Activated CD4-positive, alpha-beta T cell treated with anti-CD3 and anti-CD28 coated beads, Interleukin-2, Interleukin-4, amounts not matched to agents 100 ng/mL and 50 ng/mL, durations not matched to agents 16 hours and 8 hours (primary cell): ENCODE results near the gene ARHGAP9.
A peak's percentile ranks its signal among the peaks of the same experiment; 100 is the strongest.

Experiments
- DNase-seq: peaks from one replicate; pipeline ENCODE4 v3.0.0-alpha.2; 2020; ENCODE audit warnings: low spot score

The ARHGAP9 gene

DNA sequence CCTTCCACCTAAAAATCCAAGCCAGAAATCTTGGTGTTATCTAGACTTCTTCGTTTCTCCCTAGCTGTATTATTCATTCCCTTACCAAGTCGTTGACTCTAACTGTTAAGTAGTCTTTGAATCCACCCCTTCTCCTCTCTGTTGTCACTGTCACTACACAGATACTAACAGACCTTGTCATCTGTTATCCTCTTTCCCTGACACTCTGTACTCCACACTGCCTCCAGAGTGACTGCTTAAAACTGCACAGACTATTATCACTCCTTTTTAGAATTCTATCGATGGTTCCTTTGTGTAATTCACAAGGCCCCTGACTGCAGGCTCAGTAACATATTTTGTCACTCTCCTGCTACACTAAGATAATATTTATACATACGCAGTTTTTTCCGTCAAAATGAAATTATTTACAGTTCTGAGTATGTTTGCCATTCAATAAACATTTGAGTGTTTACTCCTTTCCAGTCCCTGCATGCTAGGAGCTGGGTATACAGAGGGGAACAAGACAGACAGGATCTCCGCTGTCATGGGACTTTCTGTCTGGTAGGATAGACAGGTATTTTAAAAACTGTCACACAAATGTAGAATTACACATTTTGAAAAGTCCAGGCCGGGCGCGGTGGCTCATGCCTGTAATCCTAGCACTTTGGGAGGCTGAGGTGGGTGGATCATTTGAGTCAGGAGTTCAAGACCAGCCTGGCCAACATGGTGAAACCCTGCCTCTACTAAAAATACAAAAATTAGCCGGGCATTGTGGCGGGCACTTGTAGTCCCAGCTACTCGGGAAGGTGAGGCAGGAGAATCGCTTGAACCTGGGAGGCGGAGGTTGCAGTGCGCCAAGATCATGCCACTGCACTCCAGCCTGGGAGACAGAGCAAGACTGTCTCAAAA lies 12.0 kb upstream of the ARHGAP9 start:
- DNase-seq, result no peak

DNA sequence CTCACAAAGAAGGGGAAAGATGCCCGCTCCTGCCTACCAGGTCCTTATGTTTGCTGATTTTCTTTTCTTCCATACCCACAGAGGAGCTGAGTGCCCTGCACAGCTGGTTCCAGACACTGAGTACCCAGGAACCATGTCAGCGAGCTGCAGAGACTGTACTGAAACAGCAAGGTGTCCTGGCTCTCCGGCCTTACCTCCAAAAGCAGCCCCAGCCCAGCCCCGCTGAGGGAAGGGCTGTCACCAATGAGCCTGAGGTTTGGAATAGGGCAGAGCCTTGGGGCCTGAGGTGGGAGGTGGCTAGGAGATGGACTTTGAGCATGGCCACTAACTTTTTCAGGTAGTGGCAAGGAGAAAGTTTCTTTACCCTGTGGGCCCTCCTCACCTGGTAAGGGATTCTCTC lies 10.5 kb upstream of the ARHGAP9 start:
- DNase-seq, result no peak

DNA sequence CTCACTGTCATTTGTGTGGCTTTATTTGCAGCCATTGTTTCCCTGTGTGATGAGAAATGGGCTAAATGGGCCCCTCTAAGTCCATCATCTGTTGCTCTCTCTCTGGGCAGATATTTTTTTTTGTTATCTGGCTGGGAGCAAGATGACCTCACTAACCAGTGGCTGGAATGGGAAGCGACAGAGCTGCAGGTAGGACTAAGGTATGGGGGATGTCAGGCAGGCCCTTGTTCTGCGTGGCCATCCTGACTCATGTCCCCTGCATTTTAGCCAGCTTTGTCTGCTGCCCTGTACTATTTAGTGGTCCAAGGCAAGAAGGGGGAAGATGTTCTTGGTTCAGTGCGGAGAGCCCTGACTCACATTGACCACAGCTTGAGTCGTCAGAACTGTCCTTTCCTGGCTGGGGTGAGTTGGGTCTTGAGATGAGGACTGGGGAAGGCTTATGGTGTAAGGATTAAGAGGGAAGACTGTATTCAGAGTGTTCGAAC lies 9.5 kb upstream of the ARHGAP9 start:
- no peak for DNase-seq

DNA sequence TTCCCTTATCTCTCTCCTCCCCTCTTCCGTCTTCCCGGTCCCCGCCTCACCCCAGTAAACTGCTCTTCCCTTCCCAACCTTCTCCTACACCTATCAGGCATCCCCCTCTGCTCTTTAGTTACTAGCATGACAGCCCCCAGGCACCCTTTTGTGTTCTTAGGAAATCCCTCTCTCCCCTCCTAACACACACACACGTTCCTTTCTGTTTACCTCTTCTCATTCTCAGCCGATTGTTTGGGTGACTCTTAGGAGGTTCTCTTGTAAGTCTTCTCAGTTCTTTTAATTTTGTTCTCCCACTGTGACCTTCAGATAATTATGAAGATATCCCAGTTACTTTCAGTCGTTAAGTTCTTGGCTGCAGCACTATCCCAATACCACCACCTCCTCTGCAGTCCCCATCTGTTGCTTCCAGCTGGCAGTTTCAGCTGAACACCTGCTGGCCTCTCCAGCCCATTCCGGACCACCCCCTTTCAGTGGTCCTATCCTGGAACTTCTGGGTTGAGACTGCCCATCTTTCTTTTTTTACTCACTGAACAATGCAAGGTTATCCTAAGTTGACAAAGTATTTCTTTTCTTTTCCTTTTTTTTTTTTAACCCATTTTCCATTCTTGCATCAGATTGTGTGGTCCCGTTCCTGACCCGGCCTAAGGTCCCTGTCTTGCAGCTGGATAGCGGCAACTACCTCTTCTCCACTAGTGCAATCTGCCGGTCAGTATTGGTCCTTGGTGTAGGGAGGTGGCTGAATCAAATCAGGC lies 8.9 kb upstream of the ARHGAP9 start:
- DNase-seq, result no peak

DNA sequence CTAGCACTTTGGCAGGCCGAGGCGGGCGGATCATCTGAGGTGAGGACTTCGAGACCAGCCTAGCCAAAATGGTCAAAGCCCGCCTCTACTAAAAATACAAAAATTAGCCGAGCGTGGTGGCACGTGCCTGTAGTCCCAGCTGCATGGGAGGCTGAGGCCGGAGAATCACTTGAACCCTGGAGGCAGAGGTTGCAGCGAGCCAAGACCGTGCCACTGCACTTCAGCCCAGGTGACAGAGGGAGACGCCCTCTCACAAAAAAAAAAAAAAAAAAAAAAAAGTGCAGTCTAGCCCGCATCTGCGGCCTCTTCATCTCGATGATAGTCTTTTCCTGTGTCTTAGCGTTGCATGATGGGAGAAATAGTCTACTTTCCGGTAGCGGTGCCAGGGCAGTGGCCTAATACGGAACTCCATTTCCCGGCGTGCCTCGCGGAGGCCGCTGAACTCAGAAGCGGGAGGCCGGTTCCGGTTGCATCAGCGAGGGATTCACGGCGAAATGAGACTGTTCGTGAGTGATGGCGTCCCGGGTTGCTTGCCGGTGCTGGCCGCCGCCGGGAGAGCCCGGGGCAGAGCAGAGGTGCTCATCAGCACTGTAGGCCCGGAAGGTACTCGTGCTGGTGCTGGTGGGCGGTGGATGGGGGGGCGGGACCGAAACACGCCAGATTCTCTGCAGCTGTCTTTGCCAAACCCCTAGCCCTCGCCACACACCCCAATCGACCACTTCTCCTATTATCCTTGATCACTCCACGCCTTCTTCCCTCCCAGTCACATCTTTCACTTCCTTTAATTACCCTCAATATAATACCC lies 8.1 kb upstream of the ARHGAP9 start, which contains the start of gene MARS1:
TSS of gene MARS1 (plus strand) at position 472 of the 805 bp plus-strand sequence. CDS start at position 495, 23 bp downstream.
- DNase-seq, result peak; percentile 97

DNA sequence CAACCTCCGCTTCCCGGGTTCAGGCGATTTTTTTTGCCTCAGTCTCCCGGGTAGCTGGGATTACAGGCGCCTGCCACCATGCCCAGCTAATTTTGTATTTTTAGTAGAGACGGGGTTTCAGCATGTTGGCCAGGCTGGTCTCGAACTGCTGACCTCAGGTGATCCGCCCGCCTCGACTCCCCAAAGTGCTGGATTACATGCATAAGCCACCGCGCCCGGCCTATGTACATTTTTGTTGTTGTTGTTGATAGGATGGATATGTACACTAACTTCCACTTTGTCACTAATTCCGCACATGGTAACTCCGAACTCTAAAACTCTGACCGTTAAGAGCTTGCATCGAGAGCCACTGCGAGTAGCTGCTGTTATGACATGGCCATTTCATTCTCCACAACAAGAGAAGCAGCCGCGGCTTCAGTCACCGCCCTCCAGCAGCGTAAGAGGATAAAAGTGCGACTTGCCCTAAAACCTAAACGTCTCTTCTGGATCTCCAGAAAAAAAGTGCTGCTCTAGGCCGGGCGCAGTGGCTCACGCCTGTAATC lies 7.5 kb upstream of the ARHGAP9 start:
- DNase-seq, result no peak

DNA sequence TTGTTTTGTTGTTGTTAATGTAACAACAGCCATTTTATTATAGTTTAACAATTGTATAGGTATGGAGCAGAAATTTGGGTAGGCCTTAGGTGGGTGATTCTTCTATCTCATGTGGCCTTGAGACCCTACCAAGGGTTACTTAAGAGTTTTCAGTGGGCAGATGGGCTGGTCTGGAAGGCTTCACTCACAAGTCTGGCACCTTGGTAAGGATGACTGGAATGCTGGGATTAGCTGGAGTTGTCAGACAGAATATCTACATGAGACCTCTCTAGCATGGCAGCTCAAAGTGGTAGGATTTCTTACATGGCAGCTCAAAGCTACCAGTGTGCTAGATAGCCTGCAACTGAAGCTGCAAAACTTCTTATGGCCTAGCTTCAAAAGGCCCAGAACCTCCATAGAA lies 6.0 kb upstream of the ARHGAP9 start:
- DNase-seq, result no peak

DNA sequence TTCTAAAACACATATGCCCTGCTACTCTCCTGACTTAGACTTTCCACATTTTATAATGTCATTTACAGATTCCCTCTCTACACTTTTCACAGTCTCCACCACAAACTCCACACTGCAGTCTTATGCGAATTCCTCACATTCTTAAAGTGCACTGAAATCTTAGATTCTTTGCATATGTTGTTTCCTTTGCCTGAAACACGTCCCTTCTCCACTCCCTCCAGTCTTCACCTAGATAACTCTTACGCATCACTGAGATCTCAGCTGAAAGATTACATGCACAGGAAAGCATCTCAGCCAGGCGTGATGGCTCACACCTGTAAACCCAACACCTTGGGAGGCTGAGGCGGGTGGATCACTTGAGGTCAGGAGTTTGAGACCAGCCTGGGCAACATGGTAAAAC lies 3.8 kb upstream of the ARHGAP9 start:
- no peak for DNase-seq

DNA sequence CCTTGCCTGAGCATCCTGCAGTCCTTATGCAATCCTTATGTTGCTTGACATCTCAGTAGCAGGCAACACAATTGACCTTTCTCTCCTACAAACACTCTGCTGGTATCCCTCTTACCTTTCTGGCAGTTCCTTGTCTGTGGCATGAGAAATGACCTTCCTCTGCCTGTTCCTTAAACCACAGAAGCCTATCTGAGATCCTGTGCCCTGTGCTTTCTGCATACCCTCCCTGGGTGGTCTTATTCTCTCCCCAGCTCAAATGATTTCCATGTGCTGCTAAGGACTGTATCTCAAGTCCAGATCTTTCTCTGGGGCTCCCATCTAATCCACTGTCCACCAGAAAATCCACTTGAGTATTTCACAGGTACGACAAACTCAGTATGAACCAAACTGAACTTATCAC lies 2.0 kb upstream of the ARHGAP9 start:
- no peak for DNase-seq

DNA sequence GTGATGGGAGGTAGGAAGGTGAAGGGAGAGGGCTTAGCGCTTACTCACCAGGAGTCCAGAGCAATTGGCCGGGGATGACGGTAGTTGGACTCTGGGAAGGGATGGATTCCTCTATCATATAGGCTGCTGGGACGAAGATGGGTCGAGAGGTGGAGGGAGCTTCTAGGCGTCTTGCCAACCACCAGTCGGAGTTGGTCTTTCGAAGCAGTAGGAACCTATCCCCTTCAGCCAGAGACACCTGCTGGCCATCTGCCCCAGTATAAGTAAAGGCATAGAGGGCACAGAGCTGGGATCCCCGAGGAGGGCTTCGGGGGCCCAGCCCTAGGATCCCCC lies 657 bp downstream of the ARHGAP9 start:
- no peak for DNase-seq

DNA sequence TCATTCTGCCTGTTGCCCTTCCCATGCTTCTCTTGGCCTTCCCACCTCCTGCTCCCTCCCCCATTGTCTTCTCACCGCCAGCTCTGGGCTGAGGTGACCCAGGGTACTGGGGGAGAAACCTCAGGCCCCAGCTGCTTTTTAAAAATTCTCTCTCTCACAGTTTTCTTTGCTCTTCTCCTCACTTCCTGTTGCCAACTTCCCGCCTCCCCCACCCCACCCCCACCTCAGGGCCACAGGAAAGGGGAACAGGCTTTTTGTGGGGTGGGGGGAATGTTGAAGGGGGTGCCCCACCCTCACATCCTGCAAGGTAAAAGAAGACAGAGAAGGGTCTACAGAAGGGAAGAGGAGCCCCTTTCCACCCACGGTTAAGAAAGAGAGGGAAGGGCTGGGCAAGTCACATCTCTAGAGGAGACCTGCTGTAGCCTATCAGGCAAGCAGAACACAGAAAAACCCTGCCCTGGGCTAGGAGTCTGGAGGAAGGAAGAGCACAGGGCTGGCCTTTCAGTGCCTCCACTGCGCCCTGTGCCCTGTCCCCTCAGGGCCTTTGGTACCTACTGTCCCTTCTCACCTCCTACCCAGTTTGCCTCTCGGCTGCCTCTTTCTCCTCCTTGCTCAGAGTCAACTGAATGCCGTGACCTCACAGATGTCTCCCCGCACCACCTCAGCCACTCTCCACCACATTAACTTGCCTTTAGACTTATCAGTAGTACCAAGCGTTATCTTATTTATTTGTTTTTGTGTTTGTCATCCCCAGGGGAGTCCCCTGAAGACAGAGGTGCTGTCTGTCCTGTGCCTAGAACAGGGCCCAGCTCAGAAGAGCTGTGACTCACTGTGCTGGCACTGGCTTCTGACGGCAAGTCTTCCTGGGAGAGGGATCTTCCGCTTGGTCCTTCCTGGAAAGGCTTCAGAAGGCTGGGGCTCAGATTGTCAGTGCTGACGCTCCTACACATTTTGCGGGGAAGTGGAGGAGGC lies 1.7 kb downstream of the ARHGAP9 start:
- no peak for DNase-seq

DNA sequence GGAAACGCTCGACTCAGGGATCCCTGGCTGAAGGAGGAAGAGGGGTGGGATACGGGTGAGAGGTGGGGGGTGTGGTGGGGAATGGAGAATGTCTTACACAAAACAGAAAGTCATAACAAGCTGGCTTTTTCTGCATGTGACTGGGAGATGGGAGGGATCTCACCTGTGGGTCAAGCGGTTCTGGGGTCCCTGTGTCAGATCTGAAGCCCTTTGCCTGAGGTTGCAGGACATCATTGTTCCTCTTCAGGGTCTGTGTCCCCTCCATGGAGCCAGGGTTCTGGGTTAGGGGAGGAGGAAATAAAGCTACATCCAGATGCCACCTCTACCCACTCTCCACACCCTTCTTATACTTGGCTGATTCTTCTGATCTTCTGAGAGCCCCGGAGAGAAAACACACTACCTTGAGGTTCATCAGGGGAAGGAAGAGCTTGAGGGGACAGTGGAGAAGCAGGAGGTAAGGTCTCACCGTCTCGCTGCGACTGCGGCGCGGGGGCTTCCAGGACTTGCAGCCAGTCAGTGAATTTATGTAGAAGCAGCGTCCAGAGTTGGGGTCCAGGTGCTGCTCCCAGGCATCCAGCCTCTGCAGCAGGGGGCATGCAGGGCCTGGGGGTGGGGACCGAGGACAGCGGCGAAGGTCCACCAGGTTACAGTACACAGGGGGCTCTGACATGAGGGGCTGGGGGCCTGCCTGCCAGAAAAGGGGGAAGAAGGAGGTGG lies 2.5 kb downstream of the ARHGAP9 start:
- no peak for DNase-seq

DNA sequence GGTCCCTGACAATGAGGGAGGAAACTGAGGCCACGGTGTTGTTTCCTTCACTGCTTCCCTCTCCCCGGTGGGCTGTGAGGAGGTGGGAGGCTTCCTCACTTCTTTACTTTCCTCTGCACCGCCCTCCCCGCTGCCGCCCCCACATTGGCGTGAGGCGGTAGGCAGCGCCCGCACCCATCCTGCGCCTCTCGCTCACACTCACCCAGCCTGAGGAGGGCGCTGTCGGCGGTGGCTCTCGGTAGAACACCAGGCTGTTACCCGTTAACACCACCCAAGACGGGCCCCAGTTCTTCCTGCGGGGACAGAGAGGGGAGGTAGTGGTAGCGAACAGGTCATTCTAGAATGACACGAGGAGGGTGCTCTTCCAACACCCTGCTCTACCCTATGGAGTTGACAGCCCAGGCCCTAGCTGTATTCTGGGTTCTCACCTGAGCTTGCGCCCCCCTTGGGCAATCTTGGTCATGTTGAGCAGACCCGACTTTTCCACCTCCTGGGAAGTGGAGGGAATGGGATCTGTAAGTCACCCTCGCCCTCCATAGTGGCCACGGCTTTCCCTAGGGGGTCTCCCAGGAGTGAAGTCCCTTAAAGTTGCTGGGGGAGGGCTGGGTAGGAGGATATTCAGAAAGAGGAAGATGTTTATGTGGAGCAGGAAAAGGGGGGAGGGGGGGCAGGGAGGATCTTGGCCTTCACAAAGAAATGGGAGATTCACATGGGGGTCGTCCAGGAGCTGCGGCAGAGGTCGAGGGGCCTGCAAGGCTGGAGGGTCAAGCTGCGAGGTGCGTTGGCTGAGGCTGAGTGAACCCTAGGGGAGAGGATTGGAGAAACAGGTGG lies 3.3 kb downstream of the ARHGAP9 start:
- DNase-seq, result peak; percentile 84

DNA sequence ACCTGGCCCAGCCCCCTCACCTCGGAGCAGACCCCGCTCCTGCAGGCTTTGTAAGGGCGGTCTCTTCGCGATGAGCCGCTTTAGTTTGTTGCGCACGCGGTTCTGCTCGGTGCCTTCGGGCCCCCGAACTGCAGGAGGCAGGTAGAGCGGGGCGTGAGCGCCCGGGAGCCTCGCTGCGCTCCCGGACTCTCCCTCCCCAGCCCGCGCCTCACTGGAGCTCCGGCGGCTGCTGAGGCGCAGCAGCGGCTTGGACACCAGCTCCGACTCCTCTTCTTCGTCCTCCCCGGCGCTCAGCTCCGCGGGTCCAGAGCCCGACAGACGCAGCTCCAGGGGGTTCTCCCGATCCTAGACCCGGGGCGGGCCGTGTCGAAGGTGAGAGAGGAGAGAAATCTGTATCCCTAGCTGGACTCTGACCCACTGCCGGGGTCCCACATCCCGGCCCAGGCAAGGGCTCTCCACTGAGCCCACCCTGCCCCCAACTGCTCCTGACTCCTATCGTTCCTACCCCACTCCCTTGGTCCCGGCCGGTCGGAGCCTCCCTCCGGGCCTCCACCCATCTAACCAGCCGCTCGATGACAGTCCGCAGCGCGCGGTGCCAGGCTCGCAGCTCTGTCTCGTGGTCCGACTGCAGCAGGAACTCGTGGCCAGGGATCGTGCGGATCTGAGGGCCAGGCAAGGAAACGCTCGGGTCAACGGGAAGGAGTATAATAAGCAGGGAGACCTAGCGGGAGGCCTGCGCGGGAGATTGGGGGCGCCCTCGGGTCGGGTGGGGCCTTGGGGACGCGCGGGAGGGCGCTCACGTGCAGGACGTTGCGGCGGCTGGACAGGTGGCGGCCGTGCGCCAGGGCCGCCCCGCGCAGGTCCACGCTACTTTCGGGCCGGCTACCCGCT lies 4.2 kb downstream of the ARHGAP9 start:
- no peak for DNase-seq

DNA sequence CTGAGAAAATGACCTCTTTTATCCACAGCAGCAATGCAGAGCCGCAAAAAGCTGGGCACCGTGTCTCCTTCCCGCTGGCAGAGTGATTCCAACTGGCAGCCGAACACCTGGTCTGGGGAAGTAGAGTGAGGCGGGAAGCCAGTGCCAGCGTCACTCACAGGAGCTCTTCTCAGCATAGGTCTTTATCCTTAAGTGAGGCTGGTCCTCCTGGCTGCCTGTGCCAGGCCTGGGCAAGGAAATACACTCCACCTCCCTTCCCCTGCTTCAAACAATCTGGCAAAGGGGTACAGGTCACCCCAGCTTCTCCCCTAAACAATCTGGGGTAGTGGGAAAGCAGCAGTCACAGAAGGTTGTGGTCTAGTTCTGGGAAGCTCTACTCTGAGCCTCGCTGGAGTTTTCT lies 4.8 kb downstream of the ARHGAP9 start:
- no peak for DNase-seq

DNA sequence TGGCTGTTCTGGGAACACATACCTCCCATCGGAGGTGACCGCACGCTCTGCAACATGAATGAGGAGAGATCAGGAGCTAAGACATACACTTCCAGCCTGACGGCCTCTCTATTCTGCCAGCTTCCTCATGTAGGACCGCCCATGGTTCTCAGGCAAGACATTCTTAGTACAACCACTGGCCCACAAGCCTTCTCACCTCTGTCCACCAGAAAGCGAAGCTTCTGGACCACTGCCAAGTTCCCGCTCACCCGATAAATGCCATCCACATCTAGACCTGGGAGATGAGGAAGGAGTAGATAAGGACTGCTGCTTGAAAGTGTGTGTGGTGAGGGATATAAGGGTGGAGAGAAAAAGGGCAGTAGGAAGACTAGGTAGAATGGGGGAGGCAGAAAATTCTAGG lies 5.2 kb downstream of the ARHGAP9 start:
- no peak for DNase-seq

DNA sequence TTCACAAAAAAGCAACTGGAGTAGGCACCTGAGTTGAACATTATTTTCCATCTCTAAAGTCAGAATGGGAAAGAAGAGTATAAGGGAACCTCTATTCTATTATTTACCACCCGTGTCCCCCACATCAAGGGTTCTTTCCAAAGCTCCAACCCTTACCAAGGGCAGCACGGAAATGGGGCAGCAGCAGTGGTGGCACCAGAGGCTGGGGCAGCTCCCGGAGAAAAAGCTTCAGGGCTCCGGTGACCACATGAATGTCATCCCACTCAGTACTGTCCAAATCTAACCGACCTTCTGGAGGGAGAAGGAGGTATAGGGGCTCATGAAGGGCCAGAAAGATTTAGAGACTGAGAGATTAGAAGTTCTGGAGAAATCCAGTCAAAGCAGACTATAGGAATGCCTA lies 5.8 kb downstream of the ARHGAP9 start:
- DNase-seq, result no peak

DNA sequence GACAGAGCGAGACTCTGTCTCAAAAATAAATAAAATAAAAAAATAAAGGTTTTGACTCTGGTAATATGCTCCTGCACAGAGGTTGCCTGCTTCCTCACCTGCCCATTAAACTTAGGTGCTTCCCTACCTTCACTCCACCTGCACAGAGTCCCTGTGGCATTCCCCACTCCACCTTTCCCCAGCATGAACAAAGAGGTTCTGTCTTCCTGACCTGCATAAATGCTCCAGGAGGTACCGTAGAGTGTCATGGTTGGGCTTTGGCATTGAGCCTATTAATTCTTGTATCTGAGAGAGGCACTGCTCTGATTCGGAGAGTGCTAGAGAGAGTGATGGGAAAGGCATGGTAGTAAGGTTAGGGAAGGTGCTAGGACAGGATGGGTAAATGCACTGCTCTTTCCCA lies 6.3 kb downstream of the ARHGAP9 start:
- no peak for DNase-seq
